NCI-H2227 treated with DMSO at 0.1 percent for 48 hours (cell line): ENCODE data around the gene GPSM1.
"Not testable (repeated sequence)": the region's sequence is repeated elsewhere in the genome, so short reads cannot be mapped to it uniquely, and the experiment has no call there.

Source experiments
- DNase-seq: peaks from one replicate; lab custom pipeline; 2025; lab: John Stamatoyannopoulos, UW

GPSM1 gene

GRCh38 chr9:136318111-136318775 is 9.1 kb upstream of the GPSM1 start:
- DNase-seq = no peak

- no peak for DNase-seq
These were observed 8.5 kb upstream of the GPSM1 start for GRCh38 chr9:136318776-136319241.

- not testable (repeated sequence) for DNase-seq
These were observed 8.1 kb upstream of the GPSM1 start for GRCh38 chr9:136319244-136319643.

DNA sequence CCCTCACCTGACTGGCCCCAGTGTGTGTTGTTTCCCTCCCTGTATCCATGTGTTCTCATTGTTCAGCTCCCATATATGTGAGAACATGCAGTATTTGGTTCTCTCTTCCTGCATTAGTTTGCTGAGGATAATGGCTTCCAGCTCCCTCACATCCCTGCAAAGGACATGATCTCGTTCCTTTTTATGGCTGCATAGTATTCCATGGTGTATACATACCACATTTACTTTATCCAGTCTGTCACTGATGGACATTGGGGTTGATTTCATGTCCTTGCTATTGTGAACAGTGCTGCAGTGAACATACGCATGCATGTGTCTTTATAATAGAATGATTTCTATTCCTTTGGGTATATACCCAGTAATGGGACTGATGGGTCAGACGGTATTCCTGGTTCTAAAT is 7.4 kb upstream of the GPSM1 start:
- DNase-seq = not testable (repeated sequence)

DNA sequence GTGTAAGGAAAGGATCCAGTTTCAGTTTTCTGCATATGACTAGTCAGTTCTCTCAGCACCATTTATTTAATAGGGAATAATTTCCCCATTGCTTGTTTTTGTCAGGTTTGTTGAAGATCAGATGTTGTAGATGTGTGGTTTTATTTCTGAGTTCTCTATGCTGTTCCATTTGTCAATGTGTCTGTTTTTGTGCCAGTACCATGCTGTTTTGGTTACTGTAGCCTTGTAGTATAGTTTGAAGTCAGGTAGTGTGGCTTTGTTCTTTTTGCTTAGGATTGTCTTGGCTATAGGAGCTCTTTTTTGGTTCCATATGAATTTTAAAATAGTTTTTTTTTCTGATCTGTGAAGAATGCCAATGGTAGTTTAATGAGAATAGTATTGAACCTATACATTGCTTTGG is 6.4 kb upstream of the GPSM1 start:
- not testable (repeated sequence) for DNase-seq

DNA sequence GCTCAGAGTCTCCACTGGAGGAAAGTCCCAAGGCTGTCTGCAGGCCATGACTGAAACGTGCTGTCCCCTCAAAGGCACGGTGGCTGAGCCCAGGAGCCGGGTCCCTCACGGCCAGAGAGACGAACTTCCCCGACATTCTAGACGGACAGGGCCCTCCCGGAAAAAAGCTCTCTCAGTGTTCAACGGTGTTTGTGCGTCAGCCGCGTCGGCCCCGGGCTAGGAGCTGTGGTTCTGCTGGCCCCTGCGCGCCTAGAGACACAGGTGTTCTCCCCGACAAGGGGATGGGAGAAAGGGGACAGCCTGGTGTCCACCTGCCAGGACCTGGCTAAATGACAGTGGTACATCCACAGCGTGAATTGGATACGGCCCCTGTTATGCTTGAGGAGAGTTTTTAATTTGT is 5.8 kb upstream of the GPSM1 start:
- no peak for DNase-seq

GRCh38 chr9:136322756-136323330 is 4.5 kb upstream of the GPSM1 start:
- DNase-seq = no peak

DNA sequence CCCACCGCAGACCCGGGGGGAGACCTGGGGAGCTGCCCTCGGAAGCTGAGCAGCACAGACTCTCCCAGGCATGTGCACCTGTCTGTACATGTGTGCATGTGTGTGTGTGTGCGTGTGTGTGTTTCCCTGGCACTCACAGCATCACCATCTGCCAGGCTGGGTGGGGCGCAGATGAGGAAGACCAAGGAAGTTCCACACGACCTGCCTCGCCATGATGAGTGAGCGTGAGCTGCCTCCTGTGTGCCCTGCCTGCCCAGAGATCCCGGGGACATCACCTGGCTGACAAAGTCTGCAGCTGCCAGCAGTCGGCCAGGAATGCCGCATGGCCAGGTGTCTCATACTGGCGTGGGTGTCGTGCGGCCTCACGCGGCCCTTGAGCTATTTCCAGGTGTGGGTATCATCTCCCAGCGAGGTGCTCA is 4.0 kb upstream of the GPSM1 start:
- no peak for DNase-seq

GRCh38 chr9:136324501-136325300 is 2.6 kb upstream of the GPSM1 start:
- DNase-seq = no peak

GRCh38 chr9:136325358-136325757 is 2.0 kb upstream of the GPSM1 start:
- no peak for DNase-seq

GRCh38 chr9:136326061-136326760 is 1.1 kb upstream of the GPSM1 start:
- no peak for DNase-seq

- no peak for DNase-seq
These were observed 507 bp upstream of the GPSM1 start for GRCh38 chr9:136326761-136327303.

- DNase-seq = no peak
These were observed 777 bp downstream of the GPSM1 start for GRCh38 chr9:136328011-136328621.

DNA sequence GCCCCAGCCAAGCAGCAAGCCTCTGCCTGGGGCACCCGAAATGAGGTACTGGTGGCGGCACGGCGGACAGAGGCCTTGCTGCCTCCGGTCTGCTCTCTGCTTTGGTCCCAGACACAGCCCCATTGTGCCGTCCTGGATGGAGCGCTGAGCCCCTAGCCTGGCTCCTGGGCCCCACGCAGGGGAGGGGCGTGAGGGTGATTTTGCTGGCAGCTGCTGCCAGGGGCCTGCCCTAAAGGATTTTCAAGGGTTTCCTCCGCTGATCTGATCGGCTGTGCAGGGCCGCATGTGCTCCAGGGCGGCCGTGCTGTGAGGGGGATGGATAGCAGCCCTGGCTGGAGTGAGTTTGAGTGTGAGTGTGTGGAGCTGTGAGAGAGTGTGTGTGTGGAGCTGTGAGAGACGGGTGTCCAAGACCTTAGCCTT is 1.3 kb downstream of the GPSM1 start:
- peak; percentile 44 for DNase-seq

- no peak for DNase-seq
These were observed 1.9 kb downstream of the GPSM1 start for GRCh38 chr9:136329211-136329627.

GRCh38 chr9:136329636-136330405 is 2.5 kb downstream of the GPSM1 start:
- no peak for DNase-seq

DNA sequence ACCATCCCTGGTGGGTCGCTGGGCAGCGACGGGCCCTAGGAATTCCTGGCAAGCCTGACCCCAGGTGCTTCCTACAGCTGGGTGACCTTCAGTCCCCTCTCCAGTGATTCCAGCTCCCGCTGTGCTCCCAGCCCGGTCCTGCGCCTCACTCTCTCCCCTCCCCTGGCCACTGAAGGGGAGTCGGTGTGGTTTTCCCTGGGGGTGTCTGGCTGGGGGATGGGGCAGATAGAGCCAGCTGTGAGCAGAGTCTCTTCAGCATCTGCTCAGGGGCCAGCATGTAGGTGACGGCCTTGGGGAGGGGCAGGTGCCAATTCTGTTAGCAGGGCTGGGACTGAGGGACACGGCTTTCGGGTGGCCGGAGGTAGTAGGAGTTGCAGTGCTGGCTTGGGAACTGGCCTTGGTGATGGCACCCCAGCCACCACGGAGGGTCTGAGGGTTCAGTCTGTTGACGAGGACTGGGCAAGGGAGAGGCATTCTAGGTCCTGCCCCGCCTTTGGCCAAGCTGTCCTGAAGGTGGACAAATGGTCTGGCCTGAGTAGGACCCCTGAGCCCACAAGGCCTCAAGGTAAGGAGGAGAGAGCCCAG is 3.2 kb downstream of the GPSM1 start:
- DNase-seq = no peak

DNA sequence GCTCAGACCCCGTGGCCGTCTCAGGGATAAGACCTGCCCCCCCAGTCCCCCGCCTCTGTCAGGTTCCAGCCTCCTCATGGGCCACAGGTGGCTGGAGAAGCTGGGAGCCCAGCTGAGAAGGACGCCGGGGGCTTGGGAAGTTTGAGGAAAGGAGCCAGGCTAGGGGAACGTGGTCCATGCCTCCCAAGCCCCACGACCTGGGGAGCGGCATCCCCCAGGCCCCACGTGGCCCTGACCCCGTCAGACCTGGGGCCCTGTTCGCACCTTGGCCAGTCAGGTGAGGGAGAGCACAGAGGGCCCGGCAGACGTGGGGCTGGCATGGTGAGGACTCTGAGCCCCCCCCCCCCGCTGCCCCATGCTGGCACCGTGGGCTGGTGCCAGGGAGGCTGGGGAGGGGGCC is 3.7 kb downstream of the GPSM1 start:
- no peak for DNase-seq

DNA sequence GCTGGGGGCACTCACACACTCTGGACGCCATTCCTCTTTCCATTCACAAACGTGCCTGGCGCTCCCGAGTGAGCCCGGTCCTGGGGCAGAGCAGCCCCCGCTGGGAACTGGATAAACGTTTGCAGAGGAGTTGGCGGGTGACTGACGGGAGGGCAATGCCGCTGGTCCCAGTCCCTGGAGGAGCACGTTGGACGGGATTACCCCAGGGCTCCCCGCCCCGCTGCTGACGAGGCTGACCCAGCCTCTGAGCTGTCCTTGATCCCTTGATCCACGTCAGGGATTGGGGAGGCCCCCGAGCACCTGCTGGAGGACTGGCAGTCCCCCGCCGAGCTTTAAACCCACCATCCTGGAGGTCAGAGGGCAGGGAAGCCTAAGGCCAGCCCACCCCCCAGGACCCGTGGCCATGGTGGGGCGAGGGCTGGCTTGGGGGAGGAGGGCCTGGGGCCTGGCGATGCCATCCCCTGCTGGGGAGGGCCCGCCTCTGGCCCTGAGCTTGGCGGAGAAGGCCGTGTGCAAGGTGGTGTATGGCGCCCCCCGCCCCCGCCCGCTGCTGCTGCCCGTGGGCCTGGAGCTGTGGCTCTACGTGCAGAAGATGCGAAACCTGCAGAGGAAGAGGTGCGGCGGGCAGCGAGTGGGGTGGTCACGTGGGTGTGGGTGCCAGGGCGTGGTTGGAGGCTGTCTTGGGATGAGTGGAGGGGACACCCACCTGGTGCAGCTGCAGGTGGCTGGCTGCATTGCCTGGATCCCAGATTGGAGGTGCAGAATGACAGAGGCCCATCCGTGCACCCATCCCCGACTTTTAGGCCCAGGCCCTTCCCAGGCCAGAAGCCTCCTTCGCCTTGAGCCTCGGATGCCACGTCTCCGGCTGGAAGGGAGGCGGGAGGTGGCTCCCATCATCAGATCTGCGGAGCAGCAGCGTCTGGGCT is 4.5 kb downstream of the GPSM1 start:
- DNase-seq = no peak
